OCI-LY7 (cell line): Measurements from ENCODE around the gene DHRS12. TPM values are rescaled to one million over a fixed set of nuclear protein-coding genes. Genes with fewer than 3 reads are reported as not detected.

Experiments used
- BruUV-seq: library from RNA; stranded (reverse); fragments of 400-500 nt; replicated peaks from 2 replicates; lab custom pipeline; 2021; lab: Mats Ljungman, UMichigan
- CTCF ChIA-PET: fragments of 300-600 bp; sonication (Branson Sonifier 250); formaldehyde crosslinking; loops from one replicate; lab custom pipeline; 2022; ENCODE audit warnings: antibody characterized with exemption; ENCODE audit not compliant: unreplicated experiment; lab: Charles Lee
- POLR2A ChIA-PET: fragments of 300-600 bp; sonication (Branson Sonifier 250); formaldehyde crosslinking; loops from one replicate; lab custom pipeline; 2022; ENCODE audit warnings: antibody characterized with exemption; lab: Charles Lee
- DNase-seq: peaks from one replicate; pipeline ENCODE4 v3.0.0-alpha.2; 2015; ENCODE audit warnings: low spot score
- H2AFZ ChIP-seq: fragments of 200-600 bp; sonication (generic), shearing (Covaris generic); 2 replicates; pipeline ENCODE4 v1.6.1; 2014; ENCODE audit warnings: mild to moderate bottlenecking, antibody characterized with exemption, low read length, moderate library complexity
- H3K27ac ChIP-seq: fragments of 200-600 bp; sonication (generic); 2 replicates; pipeline ENCODE4 v1.5.1; 2014; ENCODE audit warnings: mixed run types, low read depth, mild to moderate bottlenecking, moderate library complexity, low read length, inconsistent platforms; ENCODE audit not compliant: poor library complexity, severe bottlenecking
- H3K36me3 ChIP-seq: fragments of 200-600 bp; sonication (generic); 2 replicates; pipeline ENCODE4 v1.6.1; 2014; ENCODE audit warnings: mild to moderate bottlenecking, antibody characterized with exemption, low read length, moderate library complexity, mixed read lengths; ENCODE audit not compliant: insufficient read depth
- H3K4me1 ChIP-seq: fragments of 200-600 bp; sonication (generic); 2 replicates; pipeline ENCODE4 v1.5.1; 2014; ENCODE audit warnings: mild to moderate bottlenecking, low read length; ENCODE audit not compliant: insufficient read depth, poor library complexity, severe bottlenecking
- H3K4me2 ChIP-seq: fragments of 200-600 bp; sonication (generic); 2 replicates; pipeline ENCODE4 v1.6.1; 2014; ENCODE audit warnings: mild to moderate bottlenecking, low read length
- H3K4me3 ChIP-seq: fragments of 200-600 bp; sonication (generic); 2 replicates; pipeline ENCODE4 v1.5.1; 2014; ENCODE audit warnings: mild to moderate bottlenecking, low read depth, low read length; ENCODE audit not compliant: poor library complexity, severe bottlenecking
- H3K79me2 ChIP-seq: fragments of 200-600 bp; sonication (generic); 2 replicates; pipeline ENCODE4 v1.6.1; 2016; ENCODE audit warnings: low read depth, mild to moderate bottlenecking, low read length, moderate library complexity, mixed read lengths; ENCODE audit not compliant: insufficient read depth
- H3K9me2 ChIP-seq: fragments of 200-600 bp; sonication (generic); 2 replicates; pipeline ENCODE4 v1.6.1; 2016; ENCODE audit warnings: mild to moderate bottlenecking, low read length, mixed read lengths; ENCODE audit not compliant: insufficient read depth
- H3K9me3 ChIP-seq: fragments of 200-600 bp; sonication (generic); 2 replicates; pipeline ENCODE4 v1.6.1; 2014; ENCODE audit warnings: mild to moderate bottlenecking, mixed run types, low read length, mixed read lengths
- H4K20me1 ChIP-seq: fragments of 200-600 bp; sonication (generic); 2 replicates; pipeline ENCODE4 v1.6.1; 2014; ENCODE audit warnings: mild to moderate bottlenecking, antibody characterized with exemption, low read length, moderate library complexity, mixed read lengths; ENCODE audit not compliant: insufficient read depth
- CTCF ChIP-seq: fragments of 200-600 bp; sonication (generic); conservative IDR thresholded peaks from 2 replicates; pipeline ENCODE4 v1.5.1; 2014; ENCODE audit warnings: mild to moderate bottlenecking, antibody characterized with exemption, low read length, moderate library complexity, mixed read lengths
- EZH2phosphoT487 ChIP-seq: fragments of 200-600 bp; sonication (generic); IDR thresholded peaks from 2 replicates; pipeline ENCODE4 v1.6.1; 2018; ENCODE audit warnings: low read depth, borderline replicate concordance, mild to moderate bottlenecking, mixed run types, antibody characterized with exemption, low read length, moderate library complexity, mixed read lengths
- intact Hi-C: fragments of 100-400 bp; cut with micrococcal nuclease; formaldehyde crosslinking; loops from one replicate; pipeline ENCODE4 v1.10.0; 2022; ENCODE audit not compliant: unreplicated experiment
- total RNA-seq, 2 experiments: library from RNA; depleted of rRNA in 1 of 2; stranded (reverse); fragments of >200 nt in 1 of 2; shearing (Covaris generic) in 1 of 2; gene quantifications; 2 replicates each; pipeline ENCODE4 v1.2.3, GENCODE V29; 2014 to 2022

DHRS12 gene
- total RNA-seq, 2 experiments from 2014 or later: 3.5 to 11.9 TPM

GRCh38 chr13:51806566-51806965, 2.6 kb upstream of the DHRS12 start:
- no TSS peak for BruUV-seq
- H4K20me1 ChIP-seq: no peaks in the 10 kb centered on the region
- H3K9me2 ChIP-seq: no peaks in the 10 kb centered on the region
- peaks cover 73% of the 10 kb centered on the region for H3K4me1 ChIP-seq
- CTCF ChIA-PET: no interaction called here
- intact Hi-C loops: no loop called here
- TF ChIP-seq EZH2phosphoT487 (no peak), CTCF (no peak)
- H3K27ac ChIP-seq: peak overlapping the region; percentile 9
- no peak overlapping the region for H2AFZ ChIP-seq
- H3K9me3 ChIP-seq: no peaks in the 10 kb centered on the region
- peak overlapping the region; percentile 86; the same call in 1 of the 2 replicates for H3K4me2 ChIP-seq
- peaks cover 10% of the 10 kb centered on the region; the same call in 1 of the 2 replicates for H3K79me2 ChIP-seq
- peak; percentile 55 for DNase-seq
- 0 out of 2 replicates have a peak, but pooled peaks cover 8% of the 10 kb centered on the region for H3K36me3 ChIP-seq
- POLR2A ChIA-PET: interaction anchor here (0.9 to 2.2 kb wide), 5 partner anchors 12 to 353 kb away, joined by 3 to 14 read pairs (median 7); partner anchors contain the start of gene INTS6
- no peak overlapping the region for H3K4me3 ChIP-seq

- ChIA-PET CTCF (no interaction called here), POLR2A (interaction anchor here (0.9 to 2.2 kb wide), 6 partner anchors 15 to 352 kb away, joined by 3 to 14 read pairs (median 6); partner anchors contain the start of gene INTS6)
- Histone ChIP-seq H3K4me1 (peaks cover 69% of the 10 kb centered on the region), H3K27ac (peak overlapping the region; percentile 9), H3K9me3 (no peaks in the 10 kb centered on the region), H3K36me3 (0 out of 2 replicates have a peak, but pooled peaks cover 8% of the 10 kb centered on the region), H3K79me2 (peaks cover 10% of the 10 kb centered on the region; the same call in 1 of the 2 replicates), H3K9me2 (no peaks in the 10 kb centered on the region), H3K4me2 (peak overlapping the region; percentile 86), H2AFZ (no peak overlapping the region), H4K20me1 (no peaks in the 10 kb centered on the region), H3K4me3 (peak overlapping the region; percentile 84)
- TF ChIP-seq CTCF (no peak), EZH2phosphoT487 (no peak)
- intact Hi-C loops: loop anchor here (2.0 kb wide), 1 partner anchor 353 kb away; the partner anchor contains the start of gene INTS6
- no TSS peak for BruUV-seq
- no peak for DNase-seq
Measured at GRCh38 chr13:51805925-51806324, 2.0 kb upstream of the DHRS12 start.

GRCh38 chr13:51805313-51805712, 1.4 kb upstream of the DHRS12 start:
- DNase-seq: no peak
- peak overlapping the region; percentile 86 for H3K4me2 ChIP-seq
- peaks cover 67% of the 10 kb centered on the region for H3K4me1 ChIP-seq
- CTCF ChIA-PET: no interaction called here
- H3K4me3 ChIP-seq: peak overlapping the region; percentile 84
- H3K79me2 ChIP-seq: peaks cover 10% of the 10 kb centered on the region; the same call in 1 of the 2 replicates
- TF ChIP-seq EZH2phosphoT487: no peak
- no peak for TF ChIP-seq CTCF
- H2AFZ ChIP-seq: no peak overlapping the region
- BruUV-seq: no TSS peak
- H4K20me1 ChIP-seq: no peaks in the 10 kb centered on the region
- H3K9me3 ChIP-seq: no peaks in the 10 kb centered on the region
- intact Hi-C loops: loop anchor here (2.0 kb wide), 1 partner anchor 353 kb away; the partner anchor contains the start of gene INTS6
- H3K9me2 ChIP-seq: no peaks in the 10 kb centered on the region
- H3K36me3 ChIP-seq: 0 out of 2 replicates have a peak, but pooled peaks cover 8% of the 10 kb centered on the region
- peak overlapping the region; percentile 67 for H3K27ac ChIP-seq
- POLR2A ChIA-PET: interaction anchor here (0.7 to 2.2 kb wide), 7 partner anchors 16 to 1252 kb away, joined by 3 to 14 read pairs (median 6); partner anchors contain the start of gene INTS6
